COLO668 (cell line): ENCODE data around the gene TBC1D14.

Experiments
- DNase-seq: peaks from one replicate; lab custom pipeline; 2025; ENCODE audit not compliant: unreplicated experiment; lab: John Stamatoyannopoulos, UW

Gene TBC1D14

GRCh38 chr4:6946497-6946896 lies 36.9 kb downstream of the TBC1D14 start:
- DNase-seq = no peak

DNA sequence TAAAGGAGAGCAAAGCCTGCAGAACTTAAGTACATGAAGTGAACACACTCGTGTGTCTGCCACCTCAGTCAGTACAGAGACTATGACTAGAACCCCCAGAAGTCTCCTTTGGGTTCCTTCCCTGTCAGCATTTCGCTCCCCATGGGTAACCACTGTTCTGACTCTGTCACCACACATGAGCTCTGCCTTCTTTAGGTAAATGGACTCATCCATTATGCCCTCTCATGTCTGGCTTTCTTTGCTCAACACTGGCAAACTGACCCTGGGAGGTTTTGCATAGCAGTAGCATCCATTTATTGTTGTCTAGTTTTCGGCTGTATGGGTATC lies 38.5 kb downstream of the TBC1D14 start:
- no peak for DNase-seq

DNA sequence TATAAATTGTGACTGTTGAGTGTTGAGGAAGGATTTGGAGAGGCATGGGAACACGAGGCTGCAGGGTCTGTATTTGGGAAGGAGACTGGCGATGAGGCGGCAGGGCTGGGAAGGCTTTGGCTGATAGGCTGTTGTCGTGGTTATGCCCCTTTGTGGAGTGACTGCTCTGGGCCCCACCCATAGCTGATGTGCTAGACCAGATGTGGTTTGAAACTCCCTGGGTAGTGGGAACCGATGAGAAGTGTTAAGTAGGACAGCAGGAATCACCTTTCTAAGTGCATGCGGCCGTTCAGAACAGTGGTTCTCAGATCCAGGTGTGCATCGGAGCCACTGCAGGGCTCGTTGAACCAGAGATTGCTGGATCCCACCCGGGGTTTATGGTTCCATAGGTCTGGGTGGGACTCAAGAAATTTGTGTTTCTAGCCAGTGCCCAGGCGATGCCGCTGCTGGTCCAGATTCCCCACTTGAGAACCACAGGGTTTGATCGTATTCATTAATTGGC lies 42.3 kb downstream of the TBC1D14 start:
- DNase-seq = no peak

DNA sequence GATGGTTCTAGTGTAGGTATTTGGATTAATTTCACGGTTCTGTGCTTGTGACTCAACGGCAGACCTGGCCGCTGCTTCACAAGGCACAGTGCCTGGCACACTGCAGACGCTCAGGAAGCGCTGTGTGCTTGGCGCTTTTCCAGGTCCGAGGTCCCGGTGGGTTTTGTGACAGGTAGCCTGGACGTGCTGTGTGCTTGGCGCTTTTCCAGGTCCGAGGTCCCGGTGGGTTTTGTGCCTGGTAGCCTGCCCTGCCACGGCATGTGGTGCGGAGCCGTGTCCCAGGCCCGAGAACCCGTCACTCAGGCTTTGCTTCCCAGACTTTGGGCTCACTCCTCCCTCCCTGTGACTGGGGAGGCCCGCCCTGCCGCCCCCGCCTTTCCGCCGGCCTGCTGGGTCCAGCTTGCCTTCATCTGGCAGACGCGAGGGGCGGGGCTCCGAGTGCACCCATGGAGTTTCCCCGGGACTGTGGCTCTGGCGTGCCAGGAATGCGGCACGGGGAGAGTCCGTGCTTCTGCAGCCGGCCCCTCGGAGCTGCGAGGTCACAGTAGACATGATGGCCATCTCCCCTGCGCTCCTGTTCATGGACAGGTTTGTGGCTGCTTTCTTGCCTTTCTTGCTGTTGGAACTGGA lies 44.2 kb downstream of the TBC1D14 start:
- DNase-seq = no peak

GRCh38 chr4:6955261-6955911 lies 45.8 kb downstream of the TBC1D14 start:
- DNase-seq = no peak

DNA sequence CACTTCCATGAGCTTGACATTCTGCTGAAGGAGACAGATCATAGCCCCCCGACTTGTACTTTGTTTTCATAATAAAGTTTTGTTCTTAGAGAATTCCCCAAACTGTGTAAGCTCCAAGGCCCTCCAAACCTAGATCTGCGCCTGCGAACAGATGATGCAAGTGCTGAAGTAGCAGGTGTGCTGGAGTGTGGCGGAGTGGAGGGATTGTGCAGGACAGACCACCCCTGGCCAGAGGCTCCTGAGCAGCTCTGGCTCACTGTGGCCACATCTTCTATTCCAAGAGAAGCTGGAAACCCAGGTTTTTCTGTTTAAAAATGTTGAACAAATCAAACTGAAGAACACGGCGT lies 46.4 kb downstream of the TBC1D14 start:
- DNase-seq = no peak

DNA sequence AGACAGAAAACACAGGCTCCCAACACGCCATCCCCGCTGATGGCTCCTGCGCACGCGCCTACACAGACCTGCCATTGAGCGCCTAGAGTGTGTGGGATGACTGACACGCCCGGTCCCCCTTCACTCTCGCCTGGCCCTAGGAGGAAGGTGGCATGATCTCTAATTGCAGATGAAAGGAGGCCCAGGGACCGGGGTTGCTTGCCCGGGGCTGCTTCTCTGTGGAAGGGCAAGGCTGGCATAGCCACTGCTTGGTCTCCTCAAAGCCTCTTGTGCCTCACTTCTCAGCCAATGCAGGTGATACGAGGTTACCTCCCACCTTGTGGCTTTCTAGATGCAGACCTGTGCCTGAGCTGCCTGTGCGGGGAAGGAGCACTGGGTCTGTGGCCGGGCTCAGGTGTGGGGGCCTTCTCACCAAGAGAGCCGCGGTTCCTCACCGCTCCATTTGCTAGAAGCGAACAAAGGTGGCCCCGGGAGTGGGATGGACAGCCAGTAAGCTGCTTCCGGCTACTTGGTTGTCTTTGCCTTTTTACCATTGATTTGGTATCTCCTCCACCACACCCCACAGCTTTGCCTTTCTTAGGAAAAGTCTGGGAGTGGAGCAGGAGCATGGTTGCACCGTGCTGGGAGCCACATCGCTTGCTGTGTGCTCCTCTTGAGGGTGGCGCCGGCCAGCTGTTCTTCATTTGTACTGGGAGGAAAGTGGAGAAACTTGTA lies 47.0 kb downstream of the TBC1D14 start:
- no peak for DNase-seq

GRCh38 chr4:6957148-6957520 lies 47.5 kb downstream of the TBC1D14 start:
- DNase-seq = no peak

DNA sequence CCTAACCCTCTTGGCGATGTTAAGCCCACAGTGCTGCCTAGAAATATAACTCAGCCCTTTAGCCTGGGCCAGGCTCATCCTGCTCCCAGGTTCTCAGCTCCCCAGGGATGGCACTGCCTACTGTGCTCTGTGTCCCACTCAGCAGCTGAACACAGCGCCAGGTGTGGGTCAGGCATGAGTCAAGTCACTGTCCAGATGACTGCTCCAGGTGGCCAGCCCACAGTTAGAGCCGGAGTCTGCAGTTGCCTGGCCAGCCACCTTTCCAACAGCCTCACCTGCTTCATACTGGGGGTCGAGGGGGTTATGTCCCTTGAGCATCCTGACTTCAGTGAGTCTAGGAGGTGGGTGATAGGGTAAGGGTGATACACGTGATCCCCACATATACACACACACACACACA lies 48.4 kb downstream of the TBC1D14 start:
- peak; percentile 73 for DNase-seq

- no peak for DNase-seq
These were observed 49.6 kb downstream of the TBC1D14 start for GRCh38 chr4:6959261-6959660.

DNA sequence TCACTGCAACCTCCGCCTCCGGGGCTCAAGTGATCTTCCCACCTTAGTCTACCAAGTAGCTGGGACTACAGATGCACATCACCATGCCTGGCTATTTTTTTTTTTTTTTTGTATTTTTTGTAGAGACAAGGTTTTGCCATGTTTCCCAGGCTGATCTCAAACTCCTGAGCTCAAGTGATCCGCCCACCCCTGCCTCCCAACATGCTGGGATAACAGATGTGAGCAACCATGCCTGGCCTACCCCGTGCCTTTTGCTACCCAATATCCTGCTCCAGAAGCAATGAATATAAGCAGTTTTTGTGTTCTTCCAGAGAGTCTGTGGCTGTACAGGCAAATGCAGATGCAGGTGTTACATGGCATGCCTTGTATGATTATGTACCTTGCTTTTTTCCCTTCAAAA lies 50.5 kb downstream of the TBC1D14 start:
- no peak for DNase-seq

GRCh38 chr4:6960628-6961412 lies 51.2 kb downstream of the TBC1D14 start:
- DNase-seq = no peak

DNA sequence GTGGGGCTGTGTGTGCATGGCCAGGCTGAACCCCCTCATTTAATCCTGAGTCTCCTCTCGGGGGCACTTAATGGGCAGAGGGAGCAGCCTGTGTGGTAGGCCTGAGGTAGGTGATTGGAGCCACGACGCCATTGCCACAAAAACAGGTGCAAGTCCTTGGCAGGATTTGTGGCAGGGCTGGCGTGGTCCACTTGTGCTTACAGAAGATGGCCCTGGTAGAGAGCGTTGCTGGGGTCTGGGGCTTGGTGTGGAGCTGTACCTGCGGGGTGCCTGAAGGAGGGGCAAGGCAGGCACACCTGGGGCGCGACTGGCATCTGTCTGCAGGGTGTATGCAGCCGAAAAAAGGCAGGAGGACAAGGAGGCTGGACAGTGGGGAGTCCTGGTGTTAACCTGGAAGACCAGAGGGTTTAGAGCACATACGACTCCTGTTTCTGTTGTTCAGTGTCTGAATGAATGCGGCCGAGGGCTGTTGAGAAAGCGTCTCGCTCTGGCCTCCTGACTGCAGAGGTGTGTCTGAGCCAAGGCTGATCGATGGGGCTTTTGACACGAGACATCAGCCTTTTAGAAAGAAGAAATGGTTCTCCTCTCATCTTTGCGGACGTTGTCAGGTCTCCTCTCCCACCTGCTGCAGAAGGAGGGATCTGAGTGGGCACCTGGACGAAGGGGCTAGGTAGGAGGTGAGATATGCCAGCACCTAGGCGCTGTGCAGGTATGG lies 52.0 kb downstream of the TBC1D14 start:
- DNase-seq = no peak

DNA sequence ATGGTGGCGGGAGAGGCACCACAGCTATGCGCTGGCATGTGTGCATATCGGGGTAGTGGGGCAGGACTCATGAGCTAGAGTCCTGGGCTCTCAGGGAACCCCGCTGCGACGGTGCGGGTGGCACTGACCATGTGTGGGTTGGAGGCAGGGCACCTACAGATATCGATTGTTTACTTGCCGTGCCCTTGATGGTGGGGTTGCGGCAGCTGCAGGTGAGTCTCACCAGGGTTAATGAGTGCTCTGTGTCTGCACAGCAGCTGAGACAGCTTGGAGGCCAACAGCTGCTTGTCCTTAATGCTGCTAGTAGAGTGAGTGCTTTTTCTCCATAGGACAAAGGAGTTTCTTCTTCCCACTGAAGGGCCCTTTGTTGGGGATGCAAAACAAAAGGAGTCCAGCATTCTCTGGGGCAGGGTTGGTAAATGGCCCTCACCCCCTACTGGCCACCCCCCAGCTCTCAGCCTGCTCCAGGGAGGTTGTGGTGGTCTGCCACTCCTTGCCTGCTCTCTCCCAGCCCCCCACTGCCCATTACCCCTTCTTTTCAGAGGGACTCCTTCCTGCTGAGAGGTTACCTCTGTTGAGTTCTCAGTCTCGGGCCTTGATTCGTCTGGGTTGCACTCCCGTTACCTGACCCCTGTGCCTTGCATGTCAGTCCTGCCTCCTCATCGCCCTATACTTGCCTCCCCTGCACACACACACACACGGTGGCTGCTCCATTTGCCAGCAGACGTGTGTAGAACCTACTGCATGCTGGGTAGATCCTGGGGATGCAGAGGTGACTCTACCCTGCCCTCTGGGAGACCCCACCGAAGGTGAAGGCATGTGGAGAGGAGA lies 52.8 kb downstream of the TBC1D14 start:
- DNase-seq = peak; percentile 88

DNA sequence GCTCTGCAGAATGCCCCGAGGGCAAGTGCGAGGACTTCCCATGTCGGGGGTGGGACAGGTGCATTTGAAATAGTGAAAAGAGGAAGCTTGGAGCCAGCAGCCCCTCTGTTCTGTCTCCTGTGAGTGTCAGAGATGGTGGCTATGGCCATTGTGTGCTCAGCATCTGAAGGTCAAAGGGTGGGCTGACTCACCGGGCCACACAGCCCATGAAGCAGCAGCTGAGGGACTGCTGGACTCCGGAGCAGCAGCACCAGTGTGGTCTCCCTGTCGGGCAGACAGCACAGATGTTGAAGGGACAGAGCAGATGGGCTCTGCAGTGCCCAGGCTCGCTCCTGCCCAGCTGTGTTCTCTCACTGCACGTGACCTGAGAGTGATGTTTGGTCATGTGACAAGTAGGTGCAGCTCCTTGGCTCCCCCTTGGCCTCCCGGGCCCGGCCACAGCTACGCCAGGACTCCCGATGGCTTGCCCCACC lies 53.5 kb downstream of the TBC1D14 start:
- peak; percentile 64 for DNase-seq

- no peak for DNase-seq
These were observed 55.2 kb downstream of the TBC1D14 start for GRCh38 chr4:6964858-6965257.

DNA sequence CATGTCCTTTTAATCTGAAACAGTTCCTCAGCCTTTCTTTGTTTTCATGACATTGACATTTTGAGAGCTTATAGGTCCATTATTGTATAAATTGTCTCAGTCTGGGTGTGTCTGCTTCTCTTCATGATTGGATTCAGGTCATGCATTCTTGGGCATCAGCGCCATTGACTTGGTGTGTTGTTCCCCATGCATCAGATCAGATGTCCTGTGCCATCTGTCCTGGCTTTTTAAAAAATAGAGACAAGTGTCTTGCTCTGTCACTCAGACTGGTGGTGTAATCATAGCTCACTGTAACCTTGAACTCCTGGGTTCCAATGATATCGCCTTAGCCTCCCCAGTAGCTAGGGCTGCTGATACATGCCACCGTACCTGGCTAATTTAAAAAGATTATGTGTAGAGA lies 55.7 kb downstream of the TBC1D14 start:
- DNase-seq = no peak

DNA sequence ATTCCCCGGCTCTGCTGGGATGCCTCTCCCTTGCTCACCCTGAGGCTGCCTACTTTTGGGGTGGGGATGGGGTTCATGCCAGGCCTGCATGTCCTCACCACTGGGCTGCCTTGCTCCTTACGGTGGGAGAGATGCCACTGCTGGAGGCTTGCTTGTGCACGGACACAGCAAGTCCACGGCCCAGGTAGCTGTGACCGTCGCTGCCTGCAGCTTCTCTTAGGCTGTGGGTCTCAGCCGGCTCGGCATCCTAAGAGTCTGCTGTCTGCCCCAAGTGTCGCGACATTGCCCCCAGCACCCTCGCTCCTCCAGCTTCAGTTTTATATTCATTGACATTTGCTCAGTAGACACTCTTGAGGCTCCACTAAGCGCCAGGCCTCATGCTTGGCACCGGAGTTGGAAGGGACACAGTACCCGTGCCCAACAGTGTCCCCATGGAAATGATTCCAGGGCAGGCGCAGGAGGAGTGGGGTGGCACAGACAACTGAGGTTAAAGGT lies 58.3 kb downstream of the TBC1D14 start:
- DNase-seq = no peak

- DNase-seq = no peak
These were observed 58.9 kb downstream of the TBC1D14 start for GRCh38 chr4:6968496-6968895.
